ENCODE data around the gene CSAD.
A peak's percentile ranks its signal among the peaks of the same experiment; 100 is the strongest.
"Not testable (repeated sequence)": the region's sequence is repeated elsewhere in the genome, so short reads cannot be mapped to it uniquely, and the experiment has no call there.

The CSAD gene

DNA sequence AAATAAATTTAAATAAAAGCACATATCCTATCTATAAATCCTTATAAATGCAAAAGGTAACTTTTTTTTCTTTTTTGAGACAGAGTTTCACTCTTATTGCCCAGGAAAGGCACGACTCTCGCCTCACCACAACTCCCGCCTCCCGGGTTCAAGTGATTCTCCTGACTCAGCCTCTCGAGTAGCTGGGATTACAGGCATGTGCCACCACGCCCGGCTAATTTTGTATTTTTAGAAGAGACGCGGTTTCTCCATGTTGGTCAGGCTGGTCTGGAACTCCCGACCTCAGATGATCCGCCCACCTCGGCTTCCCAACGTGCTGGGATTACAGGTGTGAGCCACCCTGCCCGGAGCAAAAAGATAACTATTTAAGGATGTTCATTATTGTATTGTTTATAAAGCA is 1.9 kb downstream of the CSAD start:
- DNase-seq, result not testable (repeated sequence)

GRCh38 chr12:53177447-53177846 is 3.3 kb downstream of the CSAD start:
- DNase-seq, result not testable (repeated sequence)

DNA sequence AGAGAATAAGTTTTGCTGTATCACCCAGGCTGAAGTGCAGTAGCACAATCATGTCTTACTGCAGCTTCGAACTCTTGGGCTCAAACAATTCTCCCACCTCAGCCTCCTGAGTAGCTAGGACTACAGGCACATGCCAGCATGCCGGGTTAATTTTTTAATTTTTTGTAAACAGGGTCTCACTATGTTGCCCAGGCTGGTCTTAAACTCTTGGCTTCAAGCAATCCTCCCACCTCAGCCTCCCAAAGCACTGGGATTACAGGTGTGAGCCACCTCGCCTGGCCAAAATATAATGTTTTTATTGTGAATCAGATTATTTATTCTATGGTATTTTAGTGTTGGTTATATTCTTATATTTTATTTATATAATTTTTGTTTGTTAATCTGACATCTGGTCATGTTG is 4.0 kb downstream of the CSAD start:
- no peak for DNase-seq

DNA sequence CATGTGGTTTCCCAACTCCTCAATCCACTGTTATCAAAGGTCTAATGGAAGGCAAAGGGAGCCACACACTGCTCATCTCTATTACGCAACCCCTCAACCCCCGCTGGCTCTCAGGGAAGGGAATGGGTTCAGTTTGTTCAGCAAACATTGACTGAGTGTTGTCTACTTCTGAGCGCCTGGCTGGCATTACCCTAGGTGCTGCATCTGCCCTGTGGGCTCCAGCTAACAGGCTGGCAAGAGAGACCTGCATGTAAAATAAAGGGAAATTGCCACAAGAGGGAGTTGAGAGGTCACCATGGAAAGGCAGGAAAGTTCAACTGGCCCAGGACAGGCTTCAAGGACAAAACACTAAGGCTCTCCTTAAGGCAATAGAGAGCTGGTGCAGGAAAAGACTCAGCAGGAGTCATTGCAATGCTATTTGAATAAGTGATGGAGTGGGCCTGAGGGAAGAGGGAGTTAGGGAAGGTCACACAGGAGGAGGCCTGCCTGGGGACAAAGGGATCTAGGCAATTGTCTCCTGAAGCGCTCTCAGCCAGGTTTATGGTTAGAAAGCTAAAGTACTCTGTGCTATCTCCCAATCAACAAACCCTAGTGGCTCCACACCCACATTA is 5.7 kb downstream of the CSAD start:
- DNase-seq, result no peak

- no peak for DNase-seq
These were observed 7.5 kb downstream of the CSAD start for GRCh38 chr12:53173085-53173715.

- no peak for DNase-seq
These were observed 8.4 kb downstream of the CSAD start for GRCh38 chr12:53172352-53172751.

- no peak for DNase-seq
These were observed 8.9 kb downstream of the CSAD start for GRCh38 chr12:53171725-53172329.

DNA sequence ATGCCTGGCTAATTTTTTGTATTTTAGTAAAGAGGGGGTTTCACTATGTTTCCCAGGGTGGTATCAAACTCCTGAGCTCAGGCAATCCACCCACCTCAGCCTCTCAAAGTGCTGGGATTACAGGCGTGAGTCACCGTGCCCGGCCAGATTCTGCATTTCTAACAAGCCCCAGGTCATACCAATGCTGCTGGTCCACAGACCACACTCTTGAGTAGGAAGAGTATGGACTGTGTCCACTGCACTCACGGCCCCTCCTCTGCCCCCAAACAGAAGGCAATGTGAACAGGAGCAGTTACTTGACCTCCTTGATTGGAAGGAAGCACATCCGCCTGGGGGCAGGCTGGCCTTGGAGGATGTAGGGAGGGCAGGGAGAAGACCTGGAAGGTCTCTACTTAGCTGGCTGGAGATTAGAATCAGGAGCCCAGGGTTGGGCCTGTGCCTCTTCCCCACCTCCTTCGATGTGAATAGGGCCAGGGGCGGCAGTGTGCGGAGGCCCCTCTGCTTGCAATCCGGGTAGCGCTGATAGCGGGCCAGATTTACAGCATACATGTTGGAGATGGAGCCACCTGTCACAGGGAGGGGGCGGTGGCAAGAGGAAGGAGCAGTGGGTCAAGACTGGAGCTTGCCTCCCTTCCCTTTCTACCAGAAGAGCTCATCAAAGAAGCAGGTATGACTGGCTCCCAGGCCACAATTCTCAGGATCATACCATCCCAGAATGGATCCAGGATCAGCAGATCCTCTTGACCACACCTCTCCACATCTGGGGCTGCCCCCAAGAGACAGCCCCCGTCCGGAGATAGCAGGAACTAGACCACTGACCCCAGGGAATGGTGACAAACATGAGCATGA is 9.6 kb downstream of the CSAD start:
- DNase-seq, result no peak

DNA sequence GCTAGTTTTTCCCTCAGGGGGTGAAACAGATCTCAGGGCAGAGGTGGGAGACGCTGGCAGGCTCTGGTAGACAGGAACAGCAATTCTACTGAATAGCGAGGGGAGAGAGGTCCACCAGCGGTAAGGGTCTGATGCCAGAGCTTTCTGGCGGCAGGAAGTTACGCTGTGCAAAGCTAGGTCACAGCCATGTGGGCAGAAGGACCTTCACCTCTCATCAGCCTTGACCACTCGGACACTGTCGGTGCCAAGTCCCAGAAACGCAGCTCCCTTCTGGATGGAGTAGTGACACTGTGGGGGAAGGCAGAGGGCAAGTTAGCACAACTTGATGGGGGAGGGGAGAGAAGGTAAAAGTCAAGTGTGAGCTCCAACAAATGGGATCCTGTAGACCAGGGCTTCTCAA is 10.5 kb downstream of the CSAD start:
- DNase-seq, result no peak

DNA sequence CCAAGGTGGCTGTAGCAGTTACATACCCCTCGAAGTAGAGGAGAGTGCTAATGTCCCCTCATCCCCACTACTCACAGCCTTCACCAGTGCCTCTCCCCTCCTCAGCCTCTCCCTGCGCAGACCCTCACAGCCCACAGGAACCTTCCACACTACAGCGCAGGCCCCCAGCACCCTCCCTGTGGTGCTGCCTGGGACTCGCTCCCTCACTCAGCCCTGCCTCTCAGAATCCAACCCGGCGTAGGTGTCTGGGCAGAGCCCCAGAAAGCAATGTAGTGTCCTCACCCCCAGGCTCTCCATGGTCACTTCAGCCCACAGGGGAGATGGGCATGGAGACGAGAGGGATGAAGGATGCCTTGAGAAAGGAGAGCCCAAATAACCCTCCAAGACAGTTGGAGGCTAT is 11.1 kb downstream of the CSAD start:
- no peak for DNase-seq

DNA sequence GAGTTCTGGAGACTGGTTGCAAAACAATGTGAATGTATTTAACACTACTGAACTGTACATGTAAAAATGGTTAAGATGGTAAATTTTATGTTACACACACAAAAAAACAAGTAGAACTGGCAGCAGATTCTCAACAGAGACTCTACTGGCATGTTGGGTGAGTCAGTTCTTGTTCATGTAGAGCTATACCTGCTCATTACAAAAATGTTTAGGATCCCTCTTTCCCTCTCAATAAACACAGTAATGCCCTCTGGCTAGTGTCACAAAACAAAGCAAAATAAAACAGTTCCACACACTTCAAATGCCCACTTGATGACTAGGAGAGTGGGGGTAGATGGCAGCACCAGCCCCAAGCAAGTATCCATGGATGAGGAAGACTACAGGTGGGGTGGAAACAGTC is 13.9 kb downstream of the CSAD start:
- no peak for DNase-seq

DNA sequence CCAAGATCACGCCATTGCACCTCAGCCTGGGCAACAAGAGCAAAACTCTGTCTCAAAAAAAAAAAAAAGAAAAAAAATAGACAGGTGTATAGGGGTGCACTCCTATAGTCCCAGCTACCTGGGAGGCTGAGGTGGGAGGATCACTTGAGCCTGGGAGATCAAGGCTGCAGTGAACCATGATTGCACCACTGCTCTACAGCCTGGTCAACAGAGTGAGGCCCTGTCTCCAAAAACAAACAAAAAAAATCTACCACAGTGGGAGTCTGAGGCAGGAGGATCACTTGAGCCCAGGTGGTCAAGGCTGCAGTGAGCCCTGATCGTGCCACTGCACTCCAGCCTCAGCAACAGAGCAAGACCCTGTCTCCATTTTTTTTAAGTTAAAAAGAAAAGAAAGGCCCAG is 17.7 kb downstream of the CSAD start:
- not testable (repeated sequence) for DNase-seq

- no peak for DNase-seq
These were observed 19.4 kb downstream of the CSAD start for GRCh38 chr12:53161119-53161911.

- no peak for DNase-seq
These were observed 20.1 kb downstream of the CSAD start for GRCh38 chr12:53160673-53161072.

GRCh38 chr12:53160000-53160399 is 20.7 kb downstream of the CSAD start:
- DNase-seq, result no peak

DNA sequence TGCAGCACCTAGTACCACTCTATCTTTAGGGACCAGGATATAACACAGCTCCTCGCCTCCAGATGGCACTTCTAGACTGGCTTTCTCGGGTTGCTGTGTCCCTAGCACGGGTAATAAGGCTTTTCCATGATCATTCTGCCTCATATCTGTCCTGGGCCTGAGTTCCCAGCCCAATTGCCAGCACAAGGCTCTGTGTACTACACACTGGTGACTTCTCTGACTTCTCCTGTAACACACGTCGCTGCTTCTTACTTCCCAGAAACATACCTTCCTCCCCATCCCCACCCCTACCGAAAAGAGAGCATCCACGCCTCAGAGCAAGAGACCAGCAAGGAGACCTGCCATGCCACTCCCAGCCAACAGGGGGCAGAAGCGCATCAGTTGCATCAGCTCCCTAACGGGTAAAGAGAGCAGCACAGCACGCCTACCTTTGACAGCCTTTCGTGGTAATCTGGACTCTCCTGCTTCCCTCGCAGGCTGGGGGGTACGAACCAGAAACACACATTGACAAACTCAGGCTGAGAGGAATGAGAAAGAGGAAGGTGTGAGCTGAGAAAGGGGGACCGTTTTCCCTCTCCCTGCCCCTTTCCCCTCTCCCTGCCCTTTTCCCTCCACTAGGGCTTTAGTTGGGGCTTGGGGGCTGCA is 21.4 kb downstream of the CSAD start:
- peak; percentile 91 for DNase-seq

DNA sequence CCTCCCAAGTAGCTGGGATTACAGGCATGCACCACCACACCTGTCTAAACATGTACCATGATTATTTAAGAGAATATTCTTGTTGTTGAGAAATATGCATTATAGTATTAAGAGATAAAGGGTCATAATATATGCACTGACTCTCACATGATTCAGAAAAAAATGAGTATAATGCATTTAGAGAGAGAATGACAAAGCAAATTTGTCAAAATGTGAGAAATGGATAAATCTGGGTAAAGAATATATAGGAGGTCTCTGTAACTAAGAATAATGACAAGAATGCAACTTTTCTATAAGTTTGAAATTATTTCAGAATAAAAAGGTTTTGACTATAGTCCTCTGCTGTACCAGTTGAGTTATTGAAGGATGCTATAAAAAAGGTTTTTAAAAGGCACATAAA is 28.3 kb downstream of the CSAD start:
- no peak for DNase-seq

GRCh38 chr12:53151039-53151438 is 29.7 kb downstream of the CSAD start:
- DNase-seq, result no peak

GRCh38 chr12:53147653-53148052 is 33.1 kb downstream of the CSAD start:
- no peak for DNase-seq

GRCh38 chr12:53147181-53147580 is 33.5 kb downstream of the CSAD start:
- DNase-seq, result no peak

DNA sequence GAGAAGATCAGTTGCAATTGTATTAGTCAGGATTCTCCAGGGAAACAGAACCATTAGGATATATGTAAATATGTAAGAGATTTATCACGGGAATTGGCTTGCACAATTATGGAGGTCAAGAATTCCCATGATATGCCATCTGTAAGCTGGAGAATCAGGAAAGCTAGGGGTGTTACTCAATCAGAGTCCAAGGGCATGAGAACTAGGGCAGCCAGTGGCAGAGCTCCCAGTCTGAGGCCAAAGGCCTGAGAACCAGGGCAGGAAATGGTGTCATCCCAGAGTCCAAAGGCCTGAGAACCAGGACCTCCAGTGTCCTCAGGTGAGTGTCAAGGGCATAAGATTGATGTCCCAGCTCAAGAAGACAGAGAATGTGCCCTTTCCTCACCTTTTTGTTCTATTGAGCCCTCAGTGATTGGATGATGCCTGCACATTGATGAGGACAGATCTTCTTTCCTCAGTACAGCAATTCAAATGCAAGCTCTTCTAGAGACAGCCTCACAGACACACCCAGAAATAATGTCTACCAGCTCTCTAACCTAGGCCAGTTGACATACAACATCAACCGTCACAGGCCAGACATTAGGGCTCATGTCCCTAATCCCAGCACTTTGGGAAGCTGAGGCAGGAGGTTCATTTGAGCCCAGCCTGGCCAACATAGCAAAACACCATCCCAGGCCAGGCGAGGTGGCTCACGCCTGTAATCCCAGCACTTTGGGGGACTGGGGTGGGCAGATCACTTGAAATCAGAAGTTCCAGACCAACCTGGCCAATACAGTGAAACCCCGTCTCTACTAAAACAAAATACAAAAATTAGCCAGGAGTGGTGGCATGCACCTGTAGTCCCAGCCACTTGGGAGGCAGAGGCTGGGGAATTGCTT is 35.1 kb downstream of the CSAD start:
- DNase-seq, result no peak

All from CD4-positive, alpha-beta T cell treated with Interleukin-21 for 1 hour (primary cell).